ENCODE data around the gene DLX5. TPM values are rescaled to one million over a fixed set of nuclear protein-coding genes. Genes with fewer than 3 reads are reported as not detected.

DLX5 gene
- total RNA-seq, 2 donors from 2014 or later = not detected

DNA sequence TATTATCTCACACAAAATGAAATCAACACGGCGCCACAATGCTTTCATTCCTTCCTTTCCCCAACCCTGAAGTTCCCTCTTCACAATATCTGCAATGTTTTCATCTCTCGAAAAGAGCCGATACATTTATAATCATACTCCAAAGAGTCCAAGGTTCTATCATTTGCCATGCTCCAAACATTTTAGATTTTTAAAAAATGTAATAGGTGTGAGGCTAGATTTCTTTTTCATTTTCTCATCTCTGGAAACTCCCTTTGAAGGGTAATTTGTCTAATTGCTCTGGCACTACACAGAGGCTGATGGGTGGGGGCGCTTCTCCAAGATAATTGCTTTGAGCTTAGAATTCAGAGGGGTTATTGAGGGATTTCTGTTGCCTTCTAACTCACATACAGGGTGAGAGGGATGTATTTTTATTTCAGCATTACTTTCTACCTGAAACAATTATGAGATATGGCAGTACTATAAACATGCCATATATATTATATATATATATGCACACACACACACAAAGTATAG, 4.9 kb downstream of the DLX5 start:
- Histone ChIP-seq H3K27me3 (peaks cover 92% of the 10 kb centered on the region), H3K9me3 (no peaks in the 10 kb centered on the region), H3K4me1 (no peaks in the 10 kb centered on the region), H3K36me3 (no peaks in the 10 kb centered on the region), H3K4me3 (no peak overlapping the region), H3K27ac (no peak overlapping the region), H3K9ac (ENCODE audit: low read depth in 2 of 2, low read length in 2 of 2) (no peak overlapping the region)
- TF ChIP-seq, protein P1, sequence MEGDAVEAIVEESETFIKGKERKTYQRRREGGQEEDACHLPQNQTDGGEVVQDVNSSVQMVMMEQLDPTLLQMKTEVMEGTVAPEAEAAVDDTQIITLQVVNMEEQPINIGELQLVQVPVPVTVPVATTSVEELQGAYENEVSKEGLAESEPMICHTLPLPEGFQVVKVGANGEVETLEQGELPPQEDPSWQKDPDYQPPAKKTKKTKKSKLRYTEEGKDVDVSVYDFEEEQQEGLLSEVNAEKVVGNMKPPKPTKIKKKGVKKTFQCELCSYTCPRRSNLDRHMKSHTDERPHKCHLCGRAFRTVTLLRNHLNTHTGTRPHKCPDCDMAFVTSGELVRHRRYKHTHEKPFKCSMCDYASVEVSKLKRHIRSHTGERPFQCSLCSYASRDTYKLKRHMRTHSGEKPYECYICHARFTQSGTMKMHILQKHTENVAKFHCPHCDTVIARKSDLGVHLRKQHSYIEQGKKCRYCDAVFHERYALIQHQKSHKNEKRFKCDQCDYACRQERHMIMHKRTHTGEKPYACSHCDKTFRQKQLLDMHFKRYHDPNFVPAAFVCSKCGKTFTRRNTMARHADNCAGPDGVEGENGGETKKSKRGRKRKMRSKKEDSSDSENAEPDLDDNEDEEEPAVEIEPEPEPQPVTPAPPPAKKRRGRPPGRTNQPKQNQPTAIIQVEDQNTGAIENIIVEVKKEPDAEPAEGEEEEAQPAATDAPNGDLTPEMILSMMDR (IDR thresholded peaks at IDR 0.05) = no peak
- intact Hi-C loops (cut with DNase I) = no loop called here
- DNase-seq = no peak

DNA sequence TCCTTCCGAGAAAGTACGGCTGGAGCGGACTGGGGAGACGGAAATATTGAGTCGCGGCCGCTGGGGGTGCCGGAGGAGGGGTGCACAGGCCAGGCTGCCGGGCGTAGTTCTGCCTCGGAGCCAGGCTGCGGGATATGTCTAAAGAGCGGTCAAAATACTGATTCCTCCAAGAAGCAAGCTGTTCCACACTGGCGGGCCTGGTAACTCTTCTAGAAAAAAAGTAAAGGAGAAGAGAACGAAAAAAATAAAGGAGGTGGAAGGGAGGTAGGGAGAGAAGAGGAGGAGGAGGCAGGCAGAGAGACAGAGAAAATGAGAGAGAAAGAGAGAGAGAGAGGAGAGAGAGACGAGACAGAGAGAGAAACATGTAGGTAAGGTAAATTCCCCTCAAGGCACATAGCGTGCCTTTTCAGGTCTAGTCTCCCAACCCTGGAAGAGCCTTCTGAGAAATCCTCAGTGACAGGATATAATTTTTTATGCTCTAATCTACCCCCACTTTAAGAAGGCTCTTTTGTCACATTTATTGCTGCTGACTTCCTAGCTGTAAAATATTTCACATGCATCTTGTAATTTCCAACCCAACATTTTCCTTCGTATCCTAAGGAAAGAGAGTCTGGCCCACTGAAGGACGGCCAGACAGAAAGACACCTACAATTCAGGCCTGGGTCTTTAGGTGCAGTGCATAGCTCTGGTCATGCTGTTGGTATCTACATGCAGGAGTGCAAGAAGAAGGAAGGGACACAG, 5.7 kb downstream of the DLX5 start:
- TF ChIP-seq, protein P1 (IDR thresholded peaks at IDR 0.05) = no peak
- intact Hi-C loops (cut with DNase I) = no loop called here
- H3K27ac ChIP-seq = no peak overlapping the region
- no peak for DNase-seq
- peaks cover 91% of the 10 kb centered on the region for H3K27me3 ChIP-seq
- no peaks in the 10 kb centered on the region for H3K4me1 ChIP-seq
- H3K9ac ChIP-seq (ENCODE audit: low read depth in 2 of 2, low read length in 2 of 2) = no peak overlapping the region
- H3K9me3 ChIP-seq = no peaks in the 10 kb centered on the region
- no peak overlapping the region for H3K4me3 ChIP-seq
- H3K36me3 ChIP-seq = no peaks in the 10 kb centered on the region

DNA sequence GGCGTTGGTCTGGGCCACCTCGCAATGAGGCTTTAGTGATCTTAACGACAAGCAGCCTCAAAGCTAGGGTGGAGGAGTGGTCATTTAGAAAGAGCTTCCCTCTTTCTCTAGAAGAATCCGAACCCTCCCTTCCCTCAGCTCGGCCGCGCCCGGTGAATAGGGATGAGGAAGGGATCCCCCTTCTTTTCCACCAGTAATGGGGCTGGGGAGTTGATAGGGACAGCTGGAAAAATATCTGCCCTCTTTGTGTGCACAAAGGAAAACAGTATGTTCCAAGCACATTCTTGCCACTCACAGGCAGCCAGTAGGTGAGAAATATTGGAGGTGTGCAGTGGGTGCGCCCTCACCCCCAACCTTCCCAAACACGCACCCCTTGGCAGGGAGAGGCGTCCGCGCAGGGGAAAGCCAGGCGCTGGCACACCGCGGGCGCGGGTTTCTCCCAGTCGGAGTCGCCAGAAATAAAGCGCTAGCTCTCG, 6.5 kb downstream of the DLX5 start:
- intact Hi-C loops (cut with DNase I) = no loop called here
- peaks cover 91% of the 10 kb centered on the region for H3K27me3 ChIP-seq
- H3K4me1 ChIP-seq = no peaks in the 10 kb centered on the region

DNA sequence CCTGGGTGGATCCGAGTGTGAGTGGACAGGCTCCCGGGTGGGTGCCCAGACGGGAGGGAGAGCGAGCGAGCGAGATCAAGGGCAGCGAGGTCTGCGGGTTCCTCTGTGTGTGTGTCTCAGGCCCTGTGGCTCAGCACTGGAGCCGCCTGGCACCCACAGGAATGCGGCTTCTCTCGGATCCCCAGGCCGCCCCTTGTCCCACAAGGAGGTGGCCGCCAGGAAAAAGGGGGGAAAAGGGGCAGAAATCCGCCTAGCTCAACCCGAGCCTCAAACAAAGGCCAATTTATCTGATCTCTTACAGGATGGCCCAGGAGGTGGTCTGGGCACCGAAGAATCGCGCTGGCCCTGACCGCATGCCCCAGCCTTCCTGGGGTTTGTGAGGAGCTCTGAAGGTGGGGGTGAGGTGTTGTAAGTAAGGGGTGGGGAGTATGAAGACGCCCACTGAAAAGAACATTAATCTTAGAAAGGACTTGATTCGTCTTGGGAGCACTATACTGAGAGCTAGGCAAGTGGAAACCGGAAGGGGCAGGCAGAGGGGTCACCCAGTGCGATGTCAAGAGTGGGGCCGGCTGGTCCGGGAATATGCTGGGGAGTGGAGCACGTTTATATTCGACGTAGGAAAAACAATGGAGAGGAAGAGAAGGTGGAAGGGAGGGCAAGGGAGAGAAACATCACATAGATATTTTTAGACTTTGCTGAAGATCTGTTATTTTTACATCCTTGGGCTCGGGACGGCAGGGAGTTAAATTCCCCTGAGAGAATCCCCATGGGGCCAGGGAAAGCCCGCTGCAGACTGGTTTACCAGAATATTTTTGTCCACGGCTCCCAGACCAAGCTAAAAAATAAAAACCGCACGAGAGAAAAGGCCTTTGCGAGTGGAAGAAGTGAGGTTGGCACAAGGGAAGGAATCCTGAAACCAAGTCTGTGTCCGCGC, 7.2 kb downstream of the DLX5 start:
- Histone ChIP-seq H3K27ac (no peak overlapping the region), H3K9me3 (no peaks in the 10 kb centered on the region), H3K36me3 (no peaks in the 10 kb centered on the region), H3K9ac (ENCODE audit: low read depth in 2 of 2, low read length in 2 of 2) (no peak overlapping the region), H3K4me3 (no peak overlapping the region), H3K27me3 (peaks cover 93% of the 10 kb centered on the region), H3K4me1 (no peaks in the 10 kb centered on the region)
- TF ChIP-seq, protein P1 (IDR thresholded peaks at IDR 0.05) = no peak
- DNase-seq = no peak
- intact Hi-C loops (cut with DNase I) = no loop called here

More for the DNA sequence above, 6.5 kb downstream of the DLX5 start:
- Histone ChIP-seq H3K9ac (ENCODE audit: low read depth in 2 of 2, low read length in 2 of 2) (no peak overlapping the region), H3K36me3 (no peaks in the 10 kb centered on the region), H3K9me3 (no peaks in the 10 kb centered on the region), H3K4me3 (no peak overlapping the region), H3K27ac (no peak overlapping the region)
- DNase-seq = no peak
- TF ChIP-seq, protein P1 (IDR thresholded peaks at IDR 0.05) = no peak

DNA sequence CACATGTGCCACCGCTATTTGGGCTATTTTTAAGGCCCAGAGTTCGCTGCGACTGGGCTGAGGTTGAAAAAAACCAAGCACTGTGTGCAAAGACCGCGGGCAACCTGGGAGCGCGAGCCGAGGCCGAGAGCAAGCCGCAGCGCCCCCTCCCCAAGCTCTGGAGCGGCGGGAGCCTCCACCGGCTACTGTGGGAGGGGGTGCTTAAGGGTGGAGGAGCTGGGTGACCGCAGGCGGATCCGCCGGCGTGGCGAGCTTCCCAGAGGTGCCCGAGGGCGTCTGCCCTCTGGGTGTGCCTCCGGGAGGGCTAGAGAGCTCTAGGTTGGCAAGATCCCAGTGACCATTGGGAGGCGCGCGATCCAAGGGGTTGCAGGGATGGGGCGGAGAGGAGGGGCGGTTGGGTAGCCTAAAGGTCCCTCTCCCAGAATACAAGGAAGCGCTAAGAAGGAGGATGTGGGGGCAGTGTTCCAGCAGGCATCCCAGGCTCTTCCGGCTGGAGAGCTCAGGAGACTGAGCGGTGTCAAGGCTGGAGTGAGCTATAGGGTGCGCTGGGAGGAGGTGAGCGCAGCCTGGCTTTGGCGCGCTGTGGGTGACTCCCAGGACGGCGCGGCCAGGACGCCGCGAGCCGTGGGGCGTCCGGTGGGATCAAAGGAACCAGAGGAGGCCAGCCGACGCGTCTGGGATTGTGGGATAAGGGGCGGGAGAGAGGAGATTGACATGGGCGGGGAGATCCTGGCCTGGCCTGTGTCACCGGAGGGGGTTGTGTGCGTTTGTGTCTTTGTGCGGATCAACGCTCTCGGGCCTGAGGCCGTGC, 8.0 kb downstream of the DLX5 start:
- no peaks in the 10 kb centered on the region for H3K4me1 ChIP-seq
- no peak overlapping the region for H3K27ac ChIP-seq
- H3K36me3 ChIP-seq = no peaks in the 10 kb centered on the region
- TF ChIP-seq, protein P1 (IDR thresholded peaks at IDR 0.05) = no peak
- H3K9ac ChIP-seq (ENCODE audit: low read depth in 2 of 2, low read length in 2 of 2) = no peak overlapping the region
- no peaks in the 10 kb centered on the region for H3K9me3 ChIP-seq
- DNase-seq = no peak
- intact Hi-C loops (cut with DNase I) = no loop called here
- H3K27me3 ChIP-seq = peaks cover 93% of the 10 kb centered on the region
- H3K4me3 ChIP-seq = no peak overlapping the region

Measured in colonic mucosa (tissue), 4 donors.